ENCODE data around the gene SMIM43.

- TF ChIP-seq CTCF (IDR thresholded peaks at IDR 0.05) (no peak), ZFX (IDR thresholded peaks at IDR 0.05; ENCODE audit: borderline replicate concordance) (no peak)
These were observed 373 bp upstream of the SMIM43 start for GRCh38 chr4:121765368-121765705.
